Naive thymus-derived CD4-positive, alpha-beta T cell (primary cell): ENCODE results near the gene ST6GALNAC5. TPM values are rescaled to one million over a fixed set of nuclear protein-coding genes. Genes with fewer than 3 reads are reported as not detected.

Source experiments
- ATAC-seq: fragments of 150-1000 bp; cut with Tn5 transposase; 2 replicates; pipeline ENCODE4 v1.10.0; 2021; ENCODE audit warnings: mild to moderate bottlenecking, moderate library complexity
- CTCF ChIA-PET: fragments of 350-600 bp; sonication (Branson Sonifier 250); formaldehyde crosslinking; loops from one replicate; lab custom pipeline; 2021; ENCODE audit warnings: antibody characterized with exemption; lab: Charles Lee
- POLR2A ChIA-PET: fragments of 350-600 bp; sonication (Branson Sonifier 250); formaldehyde crosslinking; loops from one replicate; lab custom pipeline; 2021; ENCODE audit warnings: antibody characterized with exemption, inconsistent platforms; lab: Charles Lee
- DNase-seq, 9 donors: peaks; one replicate each; pipeline versions ENCODE4 v3.0.0 to v3.0.0-alpha.2; 2020 to 2022; ENCODE audit warnings: mixed read lengths in 1 of 9
- H3K27ac ChIP-seq: one replicate; pipeline ENCODE4 v1.7.0; 2013; ENCODE audit warnings: mild to moderate bottlenecking, low read depth, low read length, moderate library complexity
- H3K27me3 ChIP-seq, 2 donors: one replicate each; pipeline ENCODE4 v1.7.0; 2013; ENCODE audit warnings: low read length in 2 of 2, mild to moderate bottlenecking in 2 of 2, moderate library complexity in 2 of 2; ENCODE audit not compliant: control insufficient read depth in 2 of 2, insufficient read depth in 2 of 2
- H3K36me3 ChIP-seq, 3 experiments: 1 replicate in 2 of 3; 2 replicates in 1 of 3; pipeline ENCODE4 v1.7.0; 2013; ENCODE audit warnings: low read length in 3 of 3, mild to moderate bottlenecking in 3 of 3, moderate library complexity in 1 of 3; ENCODE audit not compliant: insufficient read depth in 3 of 3, control insufficient read depth in 2 of 3
- H3K4me1 ChIP-seq, 2 donors: one replicate each; pipeline ENCODE4 v1.7.0; 2013; ENCODE audit warnings: low read length in 2 of 2, mild to moderate bottlenecking in 2 of 2, moderate library complexity in 1 of 2; ENCODE audit not compliant: control insufficient read depth in 2 of 2, insufficient read depth in 2 of 2
- H3K4me3 ChIP-seq: 2 replicates; pipeline ENCODE4 v1.7.0; 2013; ENCODE audit warnings: mild to moderate bottlenecking, low read length
- H3K9me3 ChIP-seq, 3 experiments: 1 replicate in 2 of 3; 2 replicates in 1 of 3; pipeline ENCODE4 v1.7.0; 2013; ENCODE audit warnings: low read length in 3 of 3; ENCODE audit not compliant: control insufficient read depth in 2 of 3
- H3K27ac Mint-ChIP-seq, 9 donors: one replicate each; pipeline ENCODE4 v1.8.0; 2020 to 2022; ENCODE audit warnings: mixed read lengths in 9 of 9, mild to moderate bottlenecking in 8 of 9, moderate library complexity in 5 of 9, inconsistent platforms in 2 of 9
- H3K27me3 Mint-ChIP-seq, 5 donors: one replicate each; pipeline ENCODE4 v1.8.0; 2021 to 2022; ENCODE audit warnings: mixed read lengths in 5 of 5, mild to moderate bottlenecking in 1 of 5
- H3K36me3 Mint-ChIP-seq, 5 donors: one replicate each; pipeline ENCODE4 v1.8.0; 2020 to 2022; ENCODE audit warnings: mixed read lengths in 5 of 5, mild to moderate bottlenecking in 3 of 5, inconsistent platforms in 1 of 5
- H3K4me1 Mint-ChIP-seq, 7 donors: one replicate each; pipeline ENCODE4 v1.8.0; 2020 to 2022; ENCODE audit warnings: mixed read lengths in 7 of 7, mild to moderate bottlenecking in 3 of 7, inconsistent platforms in 1 of 7
- H3K4me3 Mint-ChIP-seq, 10 donors: one replicate each; pipeline ENCODE4 v1.8.0; 2020 to 2022; ENCODE audit warnings: mild to moderate bottlenecking in 10 of 10, mixed read lengths in 10 of 10, moderate library complexity in 6 of 10, inconsistent platforms in 2 of 10
- H3K9me3 Mint-ChIP-seq, 11 donors: one replicate each; pipeline ENCODE4 v1.8.0; 2020 to 2022; ENCODE audit warnings: mixed read lengths in 11 of 11, mild to moderate bottlenecking in 4 of 11, inconsistent platforms in 1 of 11, moderate library complexity in 1 of 11
- intact Hi-C, 2 donors: fragments of 100-400 bp; cut with micrococcal nuclease; formaldehyde crosslinking; loops; one replicate each; pipeline ENCODE4 v1.15.1; 2023
- polyA plus RNA-seq, 2 donors: library from polyadenylated mRNA; unstranded; fragments of 300-500 nt; fragmentation: Illumina TruSeq; gene quantifications; one replicate each; pipeline ENCODE4 v1.2.3, GENCODE V29; 2021
- total RNA-seq, 6 experiments: library from RNA in 5 of 6; stranded (reverse) in 5 of 6; gene quantifications; 1 replicate in 5 of 6; 2 replicates in 1 of 6; pipeline ENCODE4 v1.2.3 and lab custom pipeline; 2021 to 2026

Gene ST6GALNAC5
- total and polyA plus RNA-seq, 7 experiments from 2014 or later, result not detected

GRCh38 chr1:77030401-77031105 is 163.3 kb downstream of the ST6GALNAC5 start:
- no peak overlapping the region for H3K27ac Mint-ChIP-seq
- ChIA-PET CTCF (no interaction called here), POLR2A (no interaction called here)
- no peaks in the 10 kb centered on the region for H3K27me3 ChIP-seq
- no peak overlapping the region for H3K4me3 ChIP-seq
- H3K4me1 Mint-ChIP-seq, result no peaks in the 10 kb centered on the region
- DNase-seq, result no peak
- no peaks in the 10 kb centered on the region for H3K36me3 Mint-ChIP-seq
- intact Hi-C loops, result no loop called here
- H3K9me3 Mint-ChIP-seq, result no peaks in the 10 kb centered on the region
- no peak for ATAC-seq
- H3K4me1 ChIP-seq, result no peaks in the 10 kb centered on the region
- peaks cover 2 to 20% (median 17%) of the 10 kb centered on the region in 5 donors for H3K27me3 Mint-ChIP-seq
- H3K27ac ChIP-seq, result no peak overlapping the region
- no peaks in the 10 kb centered on the region for H3K36me3 ChIP-seq
- H3K9me3 ChIP-seq, result no peaks in the 10 kb centered on the region
- H3K4me3 Mint-ChIP-seq, result no peak overlapping the region

GRCh38 chr1:77031106-77031662 is 163.9 kb downstream of the ST6GALNAC5 start:
- Histone ChIP-seq H3K4me3 (no peak overlapping the region), H3K4me1 (no peaks in the 10 kb centered on the region), H3K9me3 (no peaks in the 10 kb centered on the region), H3K27ac (no peak overlapping the region), H3K36me3 (no peaks in the 10 kb centered on the region), H3K27me3 (no peaks in the 10 kb centered on the region)
- no peaks in the 10 kb centered on the region for H3K36me3 Mint-ChIP-seq
- H3K4me1 Mint-ChIP-seq, result no peaks in the 10 kb centered on the region
- H3K27me3 Mint-ChIP-seq, result peaks cover 2 to 20% (median 17%) of the 10 kb centered on the region in 5 donors
- no peak overlapping the region for H3K4me3 Mint-ChIP-seq
- CTCF ChIA-PET, result no interaction called here
- intact Hi-C loops, result no loop called here
- DNase-seq (no peak), ATAC-seq (no peak)
- no peaks in the 10 kb centered on the region for H3K9me3 Mint-ChIP-seq
- POLR2A ChIA-PET, result no interaction called here
- no peak overlapping the region for H3K27ac Mint-ChIP-seq

GRCh38 chr1:77036560-77036959 is 169.3 kb downstream of the ST6GALNAC5 start:
- peaks cover 0 to 9% (median 5%) of the 10 kb centered on the region in 11 donors for H3K9me3 Mint-ChIP-seq
- peaks cover 0 to 7% (median 0%) of the 10 kb centered on the region in 5 donors for H3K36me3 Mint-ChIP-seq
- intact Hi-C loops, result no loop called here
- ChIA-PET CTCF (no interaction called here), POLR2A (no interaction called here)
- no peak overlapping the region for H3K27ac ChIP-seq
- H3K36me3 ChIP-seq, result no peaks in the 10 kb centered on the region
- H3K4me1 ChIP-seq, result no peaks in the 10 kb centered on the region
- peaks cover 0 to 32% (median 18%) of the 10 kb centered on the region in 5 donors for H3K27me3 Mint-ChIP-seq
- H3K4me3 ChIP-seq, result no peak overlapping the region
- no peaks in the 10 kb centered on the region for H3K4me1 Mint-ChIP-seq
- H3K27me3 ChIP-seq, result no peaks in the 10 kb centered on the region
- no peaks in the 10 kb centered on the region for H3K9me3 ChIP-seq
- DNase-seq (no peak), ATAC-seq (no peak)
- no peak overlapping the region for H3K4me3 Mint-ChIP-seq
- no peak overlapping the region for H3K27ac Mint-ChIP-seq

DNA sequence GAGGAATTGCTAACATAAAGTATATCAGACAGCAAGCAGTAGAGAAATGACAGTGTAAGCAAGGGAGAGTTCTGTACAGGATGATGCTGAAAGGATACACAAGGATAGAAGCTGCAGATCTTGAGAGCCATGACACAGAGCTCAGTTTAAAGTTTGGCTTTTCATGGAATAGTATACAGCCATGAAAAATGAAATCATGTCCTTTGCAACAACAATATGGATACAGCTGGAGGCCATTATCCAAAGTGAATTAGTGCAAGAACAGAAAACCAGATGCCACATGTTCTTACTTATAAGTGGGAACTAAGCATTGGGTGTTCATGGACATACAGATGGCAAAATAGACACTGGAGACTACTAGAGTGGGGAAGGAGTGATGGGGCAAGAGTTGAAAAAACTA is 169.8 kb downstream of the ST6GALNAC5 start:
- H3K9me3 ChIP-seq, result no peaks in the 10 kb centered on the region
- ChIA-PET CTCF (no interaction called here), POLR2A (no interaction called here)
- H3K27ac ChIP-seq, result no peak overlapping the region
- no peaks in the 10 kb centered on the region for H3K27me3 ChIP-seq
- peaks cover 0 to 29% (median 13%) of the 10 kb centered on the region in 5 donors for H3K27me3 Mint-ChIP-seq
- no peaks in the 10 kb centered on the region for H3K36me3 ChIP-seq
- no peak overlapping the region for H3K27ac Mint-ChIP-seq
- peaks cover 0 to 9% (median 5%) of the 10 kb centered on the region in 11 donors for H3K9me3 Mint-ChIP-seq
- DNase-seq (no peak), ATAC-seq (no peak)
- peaks cover 0 to 7% (median 0%) of the 10 kb centered on the region in 5 donors for H3K36me3 Mint-ChIP-seq
- no peaks in the 10 kb centered on the region for H3K4me1 ChIP-seq
- H3K4me3 ChIP-seq, result no peak overlapping the region
- no peaks in the 10 kb centered on the region for H3K4me1 Mint-ChIP-seq
- intact Hi-C loops, result no loop called here
- H3K4me3 Mint-ChIP-seq, result no peak overlapping the region

DNA sequence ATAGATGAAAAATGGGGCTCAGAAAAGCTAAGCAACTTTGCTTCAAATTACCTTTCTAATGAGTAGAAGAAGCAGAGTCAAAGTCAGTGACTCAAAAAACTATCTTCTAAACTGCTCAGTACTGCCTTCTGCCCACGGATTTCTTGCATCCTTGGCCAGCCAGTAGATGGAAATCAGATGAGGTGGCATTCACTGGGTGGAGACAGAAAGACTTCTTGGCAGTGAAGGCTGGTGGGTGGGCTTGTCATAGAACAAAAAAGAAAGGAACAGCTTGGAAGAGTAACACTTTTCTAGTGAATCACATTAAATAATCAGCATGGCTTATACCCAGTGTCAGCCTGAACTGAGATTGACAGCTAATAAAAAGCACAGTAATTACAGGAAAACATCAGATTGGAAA is 170.7 kb downstream of the ST6GALNAC5 start:
- H3K4me1 ChIP-seq, result no peaks in the 10 kb centered on the region
- no peak overlapping the region for H3K27ac ChIP-seq
- POLR2A ChIA-PET, result interaction anchor here (0.6 kb wide), 1 partner anchor 745 kb away, joined by 4 read pairs; no protein-coding TSS in a partner anchor
- Mint-ChIP-seq H3K4me1 (no peaks in the 10 kb centered on the region), H3K4me3 (no peak overlapping the region), H3K27ac (no peak overlapping the region), H3K36me3 (peaks cover 0 to 7% (median 0%) of the 10 kb centered on the region in 5 donors), H3K9me3 (peaks cover 0 to 9% (median 5%) of the 10 kb centered on the region in 11 donors), H3K27me3 (peaks cover 0 to 26% (median 11%) of the 10 kb centered on the region in 5 donors)
- H3K9me3 ChIP-seq, result no peaks in the 10 kb centered on the region
- no peaks in the 10 kb centered on the region for H3K27me3 ChIP-seq
- H3K4me3 ChIP-seq, result no peak overlapping the region
- CTCF ChIA-PET, result no interaction called here
- ATAC-seq (no peak), DNase-seq (no peak)
- intact Hi-C loops, result no loop called here
- H3K36me3 ChIP-seq, result no peaks in the 10 kb centered on the region

DNA sequence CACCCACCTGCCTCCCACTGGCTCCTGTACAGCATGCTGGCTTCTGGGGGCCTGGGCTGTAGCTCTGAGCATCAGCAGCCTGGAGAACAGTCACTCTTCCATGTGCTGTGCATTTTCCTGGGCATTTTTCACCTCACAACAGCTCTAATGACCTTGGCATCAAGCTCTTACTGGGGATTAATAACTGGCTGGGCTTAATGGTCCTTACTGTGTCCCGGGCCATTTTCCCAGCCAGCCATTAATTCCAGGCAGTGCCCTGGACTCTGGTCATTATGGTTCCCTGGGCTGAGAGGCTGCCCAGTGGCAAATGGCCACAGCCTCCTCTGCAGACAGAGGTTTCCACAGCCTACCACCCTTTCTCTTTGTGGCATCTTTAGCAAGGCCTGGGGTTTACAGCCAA is 171.8 kb downstream of the ST6GALNAC5 start:
- no peak overlapping the region for H3K27ac ChIP-seq
- H3K9me3 ChIP-seq, result no peaks in the 10 kb centered on the region
- H3K36me3 Mint-ChIP-seq, result peaks cover 0 to 7% (median 0%) of the 10 kb centered on the region in 5 donors
- no peak for DNase-seq
- no peak overlapping the region for H3K27ac Mint-ChIP-seq
- peaks cover 0 to 9% (median 5%) of the 10 kb centered on the region in 11 donors for H3K9me3 Mint-ChIP-seq
- no peaks in the 10 kb centered on the region for H3K4me1 ChIP-seq
- no peak for ATAC-seq
- no peaks in the 10 kb centered on the region for H3K27me3 ChIP-seq
- H3K4me1 Mint-ChIP-seq, result no peaks in the 10 kb centered on the region
- CTCF ChIA-PET, result no interaction called here
- peaks cover 0 to 18% (median 11%) of the 10 kb centered on the region in 5 donors for H3K27me3 Mint-ChIP-seq
- POLR2A ChIA-PET, result no interaction called here
- intact Hi-C loops, result no loop called here
- no peak overlapping the region for H3K4me3 Mint-ChIP-seq
- H3K4me3 ChIP-seq, result no peak overlapping the region
- H3K36me3 ChIP-seq, result no peaks in the 10 kb centered on the region

- DNase-seq (no peak), ATAC-seq (no peak)
- intact Hi-C loops, result no loop called here
- Histone ChIP-seq H3K27me3 (no peaks in the 10 kb centered on the region), H3K4me1 (no peaks in the 10 kb centered on the region), H3K36me3 (no peaks in the 10 kb centered on the region), H3K4me3 (no peak overlapping the region), H3K9me3 (no peaks in the 10 kb centered on the region), H3K27ac (no peak overlapping the region)
- ChIA-PET CTCF (no interaction called here), POLR2A (no interaction called here)
- H3K9me3 Mint-ChIP-seq, result peaks cover 0 to 9% (median 5%) of the 10 kb centered on the region in 11 donors
- H3K4me3 Mint-ChIP-seq, result no peak overlapping the region
- peaks cover 0 to 7% (median 0%) of the 10 kb centered on the region in 5 donors for H3K36me3 Mint-ChIP-seq
- H3K4me1 Mint-ChIP-seq, result no peaks in the 10 kb centered on the region
- no peak overlapping the region for H3K27ac Mint-ChIP-seq
- peaks cover 0 to 16% (median 11%) of the 10 kb centered on the region in 5 donors for H3K27me3 Mint-ChIP-seq
These were observed 172.5 kb downstream of the ST6GALNAC5 start for GRCh38 chr1:77039739-77040138.
